HG02943 (cell line): ENCODE measurements around the gene MEGF9.
A peak's percentile ranks its signal among the peaks of the same experiment; 100 is the strongest.

ENCODE experiments used
- ATAC-seq: cut with Tn5 transposase; IDR thresholded peaks from one replicate; pipeline ENCODE4 v1.9.1; 2021; ENCODE audit warnings: mild to moderate bottlenecking, low read depth, moderate library complexity; ENCODE audit not compliant: unreplicated experiment

MEGF9 gene

GRCh38 chr9:120587328-120587727 lies 126.9 kb downstream of the MEGF9 start:
- no peak for ATAC-seq

DNA sequence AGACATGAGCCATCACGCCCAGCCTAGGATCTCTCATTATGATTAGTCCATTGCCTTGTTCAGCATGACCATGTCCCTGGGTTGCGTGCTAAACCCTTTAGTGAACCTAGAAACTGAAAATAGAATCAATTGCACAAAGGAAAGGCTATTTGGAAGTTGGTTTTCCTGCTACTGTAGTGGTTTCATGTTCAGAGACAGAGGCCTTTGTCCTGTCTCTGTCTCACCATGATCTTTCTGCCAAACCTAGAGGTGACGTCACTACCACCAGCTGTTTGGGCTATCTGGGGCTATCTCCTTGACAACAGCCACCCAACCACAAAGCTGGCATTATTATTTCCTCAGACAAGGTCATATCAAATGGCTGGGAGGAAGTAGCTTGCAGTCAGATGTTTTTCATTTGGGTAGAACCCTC lies 130.3 kb downstream of the MEGF9 start:
- peak; percentile 45 for ATAC-seq

DNA sequence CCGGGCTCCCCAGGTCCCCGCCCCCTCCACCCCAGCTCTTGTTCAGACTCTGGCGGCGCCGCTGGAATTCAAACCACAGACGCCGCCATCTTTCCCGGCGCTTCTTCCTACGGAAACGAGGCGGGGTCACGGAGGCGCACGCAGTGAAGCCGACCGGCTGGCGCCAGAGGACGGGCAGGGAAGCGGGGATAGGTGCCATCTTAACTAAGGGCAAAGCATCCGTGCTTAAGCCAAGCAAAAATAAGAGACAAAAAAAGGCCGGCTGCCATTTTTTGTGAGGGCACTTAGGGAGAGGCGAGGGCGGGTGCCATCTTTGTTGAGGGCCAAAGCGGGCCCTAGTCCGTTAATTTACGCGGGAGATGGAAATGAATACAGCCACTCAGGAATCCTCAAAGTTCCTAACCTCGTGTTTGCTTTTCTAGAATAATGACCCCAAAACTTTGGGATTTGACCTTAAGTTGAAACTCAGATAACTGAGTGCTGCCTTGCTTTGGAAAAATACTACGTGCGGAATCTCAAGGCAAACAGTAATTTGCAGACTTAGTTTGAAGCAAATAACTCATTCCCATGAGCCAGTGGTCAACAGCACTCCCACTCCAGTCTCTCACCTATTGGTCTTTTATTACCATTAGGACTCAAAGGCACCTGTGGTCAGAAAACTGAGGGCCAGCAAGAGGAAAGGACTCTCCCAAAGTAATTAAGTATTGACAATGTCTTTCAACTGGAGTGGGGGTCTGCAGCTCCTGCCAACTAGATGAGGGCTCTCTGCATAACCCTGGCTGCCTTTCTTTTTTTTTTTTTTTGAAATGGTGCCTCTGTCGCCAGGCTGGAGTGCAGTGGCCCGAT lies 134.0 kb downstream of the MEGF9 start, which contains the start of gene CDK5RAP2:
CDK5RAP2 (minus strand) TSS at position 117 of the 846 bp plus-strand sequence. CDS start 189 bp downstream, outside the sequence.
- ATAC-seq, result peak; percentile 86

DNA sequence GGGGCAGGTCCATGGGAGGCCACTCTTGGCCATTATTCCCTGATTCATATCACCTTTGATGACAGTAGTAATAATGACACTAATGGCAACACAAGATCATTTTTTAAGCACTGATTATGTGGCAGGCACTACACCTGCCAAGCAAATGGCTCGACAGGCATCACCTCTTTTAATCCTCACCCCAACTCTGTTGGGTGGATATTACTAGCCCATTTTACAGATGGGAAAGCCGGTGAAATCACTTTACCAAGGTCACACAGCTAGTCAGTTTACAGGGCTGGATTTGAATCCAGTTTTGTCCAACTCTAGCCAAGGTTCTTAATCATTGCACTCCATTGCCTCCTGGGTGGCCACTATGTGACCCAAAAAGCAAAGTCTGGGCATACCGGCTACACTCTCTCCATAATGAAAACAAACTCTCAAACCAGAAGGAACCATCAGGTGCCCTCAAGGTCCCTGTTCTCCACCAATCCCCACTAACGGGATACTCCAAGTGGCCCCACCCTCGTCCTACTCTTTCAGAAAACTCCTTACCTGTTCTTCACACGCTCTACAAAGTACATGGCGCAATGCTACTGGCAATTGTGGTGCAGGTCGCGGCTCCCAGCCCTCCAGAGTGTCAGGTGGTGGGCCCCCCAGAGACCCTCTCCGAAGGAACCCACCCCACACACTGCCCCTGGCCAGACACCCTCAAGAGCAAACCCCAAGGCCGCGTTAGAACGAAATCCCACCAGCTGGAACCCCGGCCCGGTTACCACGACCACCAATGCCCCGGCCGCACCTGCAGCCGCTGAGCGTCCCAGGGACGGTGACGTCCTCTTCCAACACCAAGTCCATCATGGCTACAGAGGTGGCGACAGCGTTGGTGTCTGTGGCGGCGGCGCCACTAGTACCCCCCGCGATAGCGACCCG lies 134.9 kb downstream of the MEGF9 start:
- peak; percentile 31 for ATAC-seq

DNA sequence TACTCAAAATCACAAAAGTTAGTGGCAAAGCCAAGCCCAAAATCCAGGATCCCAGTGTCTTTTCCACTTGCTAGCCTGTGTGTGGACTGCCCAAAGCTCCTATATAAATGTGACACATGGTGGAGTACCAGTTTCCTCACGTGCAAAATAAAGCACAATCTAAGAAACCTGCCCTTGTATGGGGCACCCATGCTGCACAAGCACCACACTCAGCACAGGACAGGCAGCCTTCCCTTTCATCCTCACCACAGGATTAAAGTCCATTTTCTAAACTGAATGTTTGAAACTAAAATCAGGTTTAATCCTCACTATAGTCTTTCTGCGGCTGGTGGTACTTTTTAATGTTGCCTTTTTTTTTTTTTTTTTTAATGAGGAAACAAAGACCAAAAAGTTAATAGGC lies 139.8 kb downstream of the MEGF9 start:
- ATAC-seq, result no peak

DNA sequence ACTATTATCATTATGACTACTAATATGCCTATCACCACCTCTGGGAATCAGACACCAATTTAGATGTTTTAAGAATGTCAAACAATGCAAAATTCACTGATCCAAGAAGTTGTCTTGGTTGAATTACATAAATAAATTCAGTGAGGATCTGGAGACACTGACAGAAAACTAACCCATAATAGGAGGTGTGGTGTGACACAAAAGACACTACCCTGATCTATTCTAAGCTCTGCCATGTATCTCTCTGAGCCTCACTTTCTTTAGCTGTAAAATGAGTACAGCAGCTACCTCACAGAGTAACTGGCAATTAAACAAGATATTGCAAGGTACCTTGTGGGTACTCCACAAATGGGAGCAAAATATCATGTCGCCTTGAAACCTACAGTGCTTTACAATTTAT lies 141.8 kb downstream of the MEGF9 start:
- ATAC-seq, result no peak

- no peak for ATAC-seq
Observed at GRCh38 chr9:120571443-120572257, 142.6 kb downstream of the MEGF9 start.

DNA sequence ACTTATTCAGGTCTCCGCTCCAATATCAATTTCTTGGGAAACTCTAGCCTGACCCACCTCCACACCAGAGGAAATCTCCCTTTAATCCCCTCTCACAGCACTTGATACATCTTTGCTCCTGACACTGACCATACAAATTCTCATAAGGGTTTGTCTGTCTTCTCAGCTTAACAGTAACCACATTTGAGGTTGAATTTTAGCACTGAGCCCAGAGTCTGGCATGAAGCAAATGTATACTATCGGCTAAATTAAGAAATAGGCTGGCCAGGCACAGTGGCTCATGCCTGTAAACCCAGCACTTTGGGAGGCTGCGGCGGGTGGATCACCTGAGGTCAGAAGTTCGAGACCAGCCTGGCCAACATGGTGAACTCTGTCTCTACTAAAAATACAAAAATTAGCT lies 144.0 kb downstream of the MEGF9 start:
- no peak for ATAC-seq

- no peak for ATAC-seq
Observed at GRCh38 chr9:120569556-120569955, 144.7 kb downstream of the MEGF9 start.

DNA sequence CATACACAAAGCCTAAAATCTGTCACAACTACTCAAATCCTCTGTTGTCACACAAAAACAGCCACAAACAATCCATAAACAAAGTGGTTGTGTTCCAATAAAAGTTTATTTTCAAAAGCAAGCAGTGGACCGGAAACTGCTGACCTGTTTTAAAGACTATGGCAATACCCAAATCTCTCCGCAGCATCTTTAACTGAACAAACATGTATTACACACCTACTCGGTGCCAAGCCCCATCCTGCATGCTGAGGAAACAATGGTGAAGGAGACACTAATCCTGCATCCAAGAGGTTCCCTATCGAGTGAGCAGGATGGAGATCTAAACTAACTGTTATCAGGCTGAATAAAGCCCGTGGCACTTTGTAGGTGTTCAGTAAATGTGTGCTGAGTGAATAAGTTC lies 145.5 kb downstream of the MEGF9 start:
- no peak for ATAC-seq

- no peak for ATAC-seq
Observed at GRCh38 chr9:120567874-120568273, 146.4 kb downstream of the MEGF9 start.

- no peak for ATAC-seq
Observed at GRCh38 chr9:120567081-120567480, 147.2 kb downstream of the MEGF9 start.

DNA sequence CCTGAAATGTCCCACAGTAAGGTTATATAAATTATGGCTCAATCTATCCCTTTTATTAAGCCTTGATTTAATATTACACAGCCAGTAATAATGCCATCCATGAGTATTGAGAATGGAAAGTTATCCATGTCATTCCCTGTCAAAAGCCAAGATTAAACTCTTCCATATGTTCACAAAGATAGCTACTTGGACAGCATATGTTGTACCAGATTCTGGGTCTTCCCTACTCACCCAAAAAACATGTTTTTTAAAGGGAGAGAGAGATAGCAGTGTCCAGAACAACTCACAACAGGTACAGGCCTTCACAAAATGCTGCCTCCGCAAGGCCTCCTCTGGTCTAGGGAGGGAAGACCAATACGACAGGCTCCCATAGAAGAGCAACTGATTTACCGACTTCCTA lies 149.7 kb downstream of the MEGF9 start:
- no peak for ATAC-seq

DNA sequence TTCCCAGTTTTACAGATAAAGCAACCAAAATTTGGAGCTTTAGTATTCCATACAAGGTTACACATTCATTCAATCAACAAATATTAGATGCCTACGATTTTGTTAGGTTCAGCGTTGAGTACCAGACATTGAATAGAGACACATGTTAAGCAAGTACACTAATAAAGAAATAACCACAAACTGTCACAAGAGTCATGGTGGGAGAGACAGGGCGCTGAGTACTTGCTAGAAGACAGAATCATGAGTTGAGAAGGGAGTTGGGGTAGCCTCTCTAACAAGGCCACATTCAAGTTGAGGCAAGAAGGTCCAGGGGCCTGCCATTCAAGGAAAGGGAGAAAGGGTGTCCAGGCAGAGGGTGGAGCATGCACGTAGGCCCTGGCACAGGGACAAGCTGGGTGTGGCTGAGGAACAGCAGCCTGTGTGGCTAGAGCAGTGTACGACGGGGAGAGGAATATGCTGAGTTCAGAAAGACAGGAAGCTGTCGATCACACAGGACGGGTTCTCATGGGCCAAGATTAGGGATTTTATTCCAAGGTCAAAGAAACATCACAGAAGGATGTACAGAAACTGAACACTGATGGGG lies 151.3 kb downstream of the MEGF9 start:
- ATAC-seq, result no peak

DNA sequence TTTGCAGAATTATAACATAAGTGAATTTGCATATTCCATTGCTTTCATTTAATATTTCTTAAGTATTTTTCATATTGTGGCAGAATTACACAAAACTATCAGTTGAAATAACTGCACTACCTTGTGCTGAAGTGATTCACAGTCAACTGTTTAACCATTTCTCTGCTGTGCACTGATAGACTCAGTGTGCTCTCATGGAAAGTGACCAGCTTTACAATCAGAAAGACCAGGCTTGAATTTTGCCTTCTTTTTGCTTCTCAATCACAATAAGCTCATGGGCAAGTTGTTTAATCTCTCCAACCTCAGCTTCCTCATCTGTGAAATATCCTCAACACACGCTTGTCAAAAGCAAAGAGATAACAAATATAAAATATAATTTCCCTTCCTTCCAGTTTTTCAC lies 152.6 kb downstream of the MEGF9 start:
- ATAC-seq, result no peak

DNA sequence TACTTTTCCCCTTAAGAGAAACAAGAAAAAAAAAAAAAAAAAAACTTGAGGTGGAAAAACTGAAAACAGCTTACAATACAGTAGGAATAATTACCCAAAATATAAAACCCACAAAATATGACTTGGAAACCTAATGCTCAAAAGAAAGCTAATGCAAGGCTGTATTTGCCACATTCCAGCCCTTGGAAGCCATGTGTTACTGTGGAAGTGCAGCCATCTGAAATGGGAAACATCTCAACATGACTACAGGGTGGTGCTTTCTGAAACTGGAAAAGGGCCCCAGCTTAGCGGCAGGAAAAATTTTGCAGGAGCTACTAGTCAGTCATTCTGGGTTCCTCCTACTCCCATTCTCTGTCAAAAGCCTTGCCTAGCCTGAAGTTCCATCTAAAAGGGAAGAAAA lies 154.7 kb downstream of the MEGF9 start:
- ATAC-seq, result no peak

GRCh38 chr9:120558454-120558853 lies 155.8 kb downstream of the MEGF9 start:
- ATAC-seq, result no peak

- no peak for ATAC-seq
Observed at GRCh38 chr9:120557205-120557604, 157.1 kb downstream of the MEGF9 start.

DNA sequence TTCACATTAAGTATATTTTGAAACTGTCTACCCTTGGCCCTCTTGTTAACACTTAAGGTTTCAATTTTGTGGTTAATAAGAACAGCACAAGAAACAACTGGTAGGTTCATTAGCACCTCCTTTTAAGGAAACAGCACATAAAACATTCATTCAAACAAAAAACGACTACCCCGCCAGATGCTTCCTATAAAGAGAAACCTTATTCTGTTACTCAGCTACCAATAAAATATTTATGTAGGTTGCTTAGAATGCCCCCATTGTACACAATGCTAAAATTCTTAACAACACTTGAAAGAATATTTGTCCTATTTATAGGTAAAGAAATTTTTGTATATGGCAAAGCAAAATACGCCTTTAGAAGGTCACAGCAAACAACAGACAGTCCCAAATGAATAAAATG lies 157.5 kb downstream of the MEGF9 start:
- no peak for ATAC-seq

GRCh38 chr9:120555839-120556238 lies 158.4 kb downstream of the MEGF9 start:
- no peak for ATAC-seq
